Ishikawa (cell line): ENCODE measurements around the gene MOV10.

Experiments used
- CEBPB ChIP-seq: IDR thresholded peaks from 2 replicates; pipeline ENCODE4 v1.6.1; 2012
- CREB1 ChIP-seq: IDR thresholded peaks from 2 replicates; pipeline ENCODE4 v1.6.1; 2012; ENCODE audit warnings: low read depth
- EGR1 ChIP-seq: IDR thresholded peaks from 2 replicates; pipeline ENCODE4 v1.6.1; 2012
- EP300 ChIP-seq: IDR thresholded peaks from 2 replicates; pipeline ENCODE4 v1.6.1; 2012; ENCODE audit warnings: borderline replicate concordance
- FOXM1 ChIP-seq: IDR thresholded peaks from 2 replicates; pipeline ENCODE4 v1.6.1; 2012; ENCODE audit warnings: low read depth, borderline replicate concordance
- MAX ChIP-seq: IDR thresholded peaks from 2 replicates; pipeline ENCODE4 v1.6.1; 2012
- NFIC ChIP-seq: IDR thresholded peaks from 2 replicates; pipeline ENCODE4 v1.6.1; 2012
- RAD21 ChIP-seq: IDR thresholded peaks from 2 replicates; pipeline ENCODE4 v1.6.1; 2012; ENCODE audit warnings: low read depth
- REST ChIP-seq: IDR thresholded peaks from 2 replicates; pipeline ENCODE4 v1.6.1; 2012; ENCODE audit warnings: low read depth, mild to moderate bottlenecking
- TAF1 ChIP-seq: IDR thresholded peaks from 2 replicates; pipeline ENCODE4 v1.6.1; 2012; ENCODE audit warnings: low read depth, mild to moderate bottlenecking
- TCF12 ChIP-seq: IDR thresholded peaks from 2 replicates; pipeline ENCODE4 v1.6.1; 2012; ENCODE audit warnings: low read depth
- TEAD4 ChIP-seq: IDR thresholded peaks from 2 replicates; pipeline ENCODE4 v1.6.1; 2012
- USF1 ChIP-seq: IDR thresholded peaks from 2 replicates; pipeline ENCODE4 v1.6.1; 2012
- YY1 ChIP-seq: IDR thresholded peaks from 2 replicates; pipeline ENCODE4 v1.6.1; 2012; ENCODE audit warnings: low read depth
- ZBTB7A ChIP-seq: IDR thresholded peaks from 2 replicates; pipeline ENCODE4 v1.6.1; 2012; ENCODE audit warnings: low read depth

MOV10 gene

GRCh38 chr1:112699425-112700144 is 25.1 kb downstream of the MOV10 start:
- TF ChIP-seq FOXM1 (no peak), TAF1 (no peak), ZBTB7A (no peak)

- TF ChIP-seq CEBPB (no peak), TEAD4 (no peak; the same call in 1 of the 2 replicates), CREB1 (no peak), YY1 (no peak), TCF12 (peak; percentile 78), EP300 (peak; percentile 59; the same call in 1 of the 2 replicates), FOXM1 (no peak; the same call in 1 of the 2 replicates), USF1 (no peak), NFIC (peak; percentile 98), ZBTB7A (peak; percentile 85), EGR1 (peak; percentile 97), REST (no peak), MAX (no peak; the same call in 1 of the 2 replicates), TAF1 (no peak), RAD21 (peak; percentile 0; the same call in 1 of the 2 replicates)
These were observed 26.1 kb downstream of the MOV10 start for GRCh38 chr1:112700290-112701226.

GRCh38 chr1:112701227-112702066 is 27.0 kb downstream of the MOV10 start:
- TF ChIP-seq TCF12 = no peak
- TF ChIP-seq NFIC = no peak
- no peak for TF ChIP-seq MAX
- no peak for TF ChIP-seq RAD21
- TF ChIP-seq TAF1 = no peak
- TF ChIP-seq TEAD4 = no peak
- TF ChIP-seq YY1 = no peak
- TF ChIP-seq CREB1 = no peak
- no peak for TF ChIP-seq EGR1
- TF ChIP-seq CEBPB = no peak
- TF ChIP-seq USF1 = no peak
- no peak for TF ChIP-seq REST
- TF ChIP-seq FOXM1 = no peak
- TF ChIP-seq ZBTB7A = no peak
- TF ChIP-seq EP300 = no peak

GRCh38 chr1:112702067-112702395 is 27.6 kb downstream of the MOV10 start:
- no peak for TF ChIP-seq EGR1
- TF ChIP-seq TAF1 = no peak
- no peak for TF ChIP-seq TCF12
- TF ChIP-seq YY1 = no peak
